Smooth muscle cell (in vitro differentiated cells): ENCODE measurements around the gene DPCD. TPM values are rescaled to one million over a fixed set of nuclear protein-coding genes. Genes with fewer than 3 reads are reported as not detected.

ENCODE experiments used
- DNase-seq: peaks from one replicate; lab custom pipeline; 2025; ENCODE audit not compliant: unreplicated experiment; lab: John Stamatoyannopoulos, UW
- H2AFZ ChIP-seq: fragments of 200-600 bp; sonication (generic); 2 replicates; pipeline ENCODE4 v1.6.0; 2016; ENCODE audit warnings: antibody characterized with exemption, low read depth, mild to moderate bottlenecking
- H3F3A ChIP-seq: fragments of 200-600 bp; sonication (generic); 2 replicates; pipeline ENCODE4 v1.6.0; 2017; ENCODE audit warnings: antibody characterized with exemption, low read depth
- H3K27ac ChIP-seq: fragments of 200-600 bp; sonication (generic); 2 replicates; pipeline ENCODE4 v1.5.1; 2016; ENCODE audit warnings: low read depth, mild to moderate bottlenecking
- H3K27me3 ChIP-seq: fragments of 200-600 bp; sonication (generic); 2 replicates; pipeline ENCODE4 v1.6.1; 2016; ENCODE audit warnings: low read depth, mild to moderate bottlenecking
- H3K36me3 ChIP-seq: fragments of 200-600 bp; sonication (generic); 2 replicates; pipeline ENCODE4 v1.5.1; 2016; ENCODE audit warnings: low read depth
- H3K4me1 ChIP-seq: fragments of 200-600 bp; sonication (generic); 2 replicates; pipeline ENCODE4 v1.5.1; 2016; ENCODE audit warnings: low read depth
- H3K4me2 ChIP-seq: fragments of 200-600 bp; sonication (generic); 2 replicates; pipeline ENCODE4 v1.6.0; 2016; ENCODE audit warnings: mild to moderate bottlenecking
- H3K4me3 ChIP-seq: fragments of 200-600 bp; sonication (generic); 2 replicates; pipeline ENCODE4 v1.5.1; 2016; ENCODE audit warnings: mild to moderate bottlenecking
- H3K79me2 ChIP-seq: fragments of 200-600 bp; sonication (generic); 2 replicates; pipeline ENCODE4 v1.6.0; 2016; ENCODE audit warnings: low read depth, mild to moderate bottlenecking
- H3K9ac ChIP-seq: fragments of 200-600 bp; sonication (generic); 2 replicates; pipeline ENCODE4 v1.6.0; 2016; ENCODE audit warnings: low read depth
- H3K9me3 ChIP-seq: fragments of 200-600 bp; sonication (generic); replicated peaks from 2 replicates; pipeline ENCODE4 v1.5.1; 2016; ENCODE audit warnings: low read depth
- H4K20me1 ChIP-seq: fragments of 200-600 bp; sonication (generic); 2 replicates; pipeline ENCODE4 v1.6.0; 2016; ENCODE audit warnings: low read depth
- CTCF ChIP-seq: fragments of 200-600 bp; sonication (generic); IDR thresholded peaks from 2 replicates; pipeline ENCODE4 v1.5.1; 2017; ENCODE audit warnings: borderline replicate concordance, mild to moderate bottlenecking, antibody characterized with exemption; ENCODE audit not compliant: insufficient read depth, poor library complexity, severe bottlenecking
- WGBS: methylation state at CpG from one replicate; pipeline ENCODE4 v1.1.7; 2016; ENCODE audit warnings: low lambda C conversion rate; 5-methylcytosine and 5-hydroxymethylcytosine counted together
- polyA plus RNA-seq: library from polyadenylated mRNA; unstranded; fragments of >200 nt; fragmentation: Nextera tagmentation; extraction: Ambion mirVana; gene quantifications from 2 replicates; pipeline ENCODE4 v1.2.1, GENCODE V29; 2016
- total RNA-seq: library from RNA; depleted of rRNA; stranded (reverse); fragments of >200 nt; gene quantifications from 2 replicates; pipeline ENCODE4 v1.2.3, GENCODE V29; 2014

Gene DPCD
- total and polyA plus RNA-seq, 2 experiments from 2014 or later = 116 to 150 TPM

- Histone ChIP-seq H4K20me1 (no peaks in the 10 kb centered on the region), H3K27me3 (no peaks in the 10 kb centered on the region), H3K4me2 (no peak overlapping the region), H3K79me2 (no peaks in the 10 kb centered on the region), H3K36me3 (no peaks in the 10 kb centered on the region), H2AFZ (no peak overlapping the region), H3K9me3 (no peaks in the 10 kb centered on the region), H3K4me3 (no peak overlapping the region), H3K27ac (no peak overlapping the region), H3K4me1 (peaks cover 7% of the 10 kb centered on the region), H3F3A (no peaks in the 10 kb centered on the region), H3K9ac (no peak overlapping the region)
- WGBS = 95% methylated on average over 13 of the region's 13 CpGs
- DNase-seq = no peak
- TF ChIP-seq CTCF = no peak
Observed at GRCh38 chr10:101578803-101579515, 9.2 kb upstream of the DPCD start.

GRCh38 chr10:101579516-101579870 is 8.6 kb upstream of the DPCD start:
- H3K79me2 ChIP-seq = no peaks in the 10 kb centered on the region
- H3K27ac ChIP-seq = no peak overlapping the region
- no peak for DNase-seq
- no peak overlapping the region for H2AFZ ChIP-seq
- no peaks in the 10 kb centered on the region for H3K27me3 ChIP-seq
- H3F3A ChIP-seq = no peaks in the 10 kb centered on the region
- H3K36me3 ChIP-seq = no peaks in the 10 kb centered on the region
- no peak overlapping the region for H3K4me2 ChIP-seq
- WGBS = 98% methylated on average over 12 of the region's 12 CpGs
- no peaks in the 10 kb centered on the region for H3K9me3 ChIP-seq
- H4K20me1 ChIP-seq = no peaks in the 10 kb centered on the region
- TF ChIP-seq CTCF = no peak
- H3K4me1 ChIP-seq = peaks cover 7% of the 10 kb centered on the region
- no peak overlapping the region for H3K4me3 ChIP-seq
- H3K9ac ChIP-seq = no peak overlapping the region

GRCh38 chr10:101580486-101581399 is 7.4 kb upstream of the DPCD start:
- Histone ChIP-seq H3K9me3 (no peaks in the 10 kb centered on the region), H3K27ac (no peak overlapping the region), H3F3A (no peaks in the 10 kb centered on the region), H3K27me3 (no peaks in the 10 kb centered on the region), H2AFZ (no peak overlapping the region), H3K4me2 (no peak overlapping the region), H3K9ac (no peak overlapping the region), H4K20me1 (no peaks in the 10 kb centered on the region), H3K4me1 (peaks cover 7% of the 10 kb centered on the region), H3K79me2 (no peaks in the 10 kb centered on the region), H3K36me3 (no peaks in the 10 kb centered on the region), H3K4me3 (no peak overlapping the region)
- no peak for TF ChIP-seq CTCF
- DNase-seq = no peak
- WGBS = 83% methylated on average over 10 of the region's 10 CpGs
